WTC11 (cell line): ENCODE data around the gene KDM2A. TPM values are rescaled to one million over a fixed set of nuclear protein-coding genes. Genes with fewer than 3 reads are reported as not detected.

Experiments
- ATF6 ChIP-seq: sonication (generic); formaldehyde crosslinking; IDR thresholded peaks from 2 replicates; pipeline ENCODE4 v1.8.1; 2023; ENCODE audit warnings: mild to moderate bottlenecking, missing genetic modification reagents
- CBFB ChIP-seq: sonication (generic); formaldehyde crosslinking; IDR thresholded peaks from 2 replicates; pipeline ENCODE4 v1.8.1; 2022; ENCODE audit warnings: mild to moderate bottlenecking, low read depth, missing genetic modification reagents
- CDX4 ChIP-seq: fragments of 250-450 bp; sonication (Bioruptor Pico); IDR thresholded peaks from 2 replicates; pipeline ENCODE4 v1.9.0; 2021; ENCODE audit warnings: moderate library complexity, mild to moderate bottlenecking, inconsistent platforms, borderline replicate concordance
- CREB1 ChIP-seq: sonication (generic); formaldehyde crosslinking; IDR thresholded peaks from 2 replicates; pipeline ENCODE4 v1.8.0; 2023; ENCODE audit warnings: mild to moderate bottlenecking, missing genetic modification reagents
- E2F4 ChIP-seq: sonication (generic); formaldehyde crosslinking; IDR thresholded peaks from 2 replicates; pipeline ENCODE4 v1.8.1; 2022; ENCODE audit warnings: low read depth, mild to moderate bottlenecking, moderate library complexity, missing genetic modification reagents, borderline replicate concordance
- FOXK1 ChIP-seq: sonication (generic); formaldehyde crosslinking; IDR thresholded peaks from 2 replicates; pipeline ENCODE4 v1.8.0; 2022; ENCODE audit warnings: mild to moderate bottlenecking, moderate library complexity, missing genetic modification reagents
- GTF2I ChIP-seq: fragments of 250-450 bp; sonication (Bioruptor Pico); conservative IDR thresholded peaks from 2 replicates; pipeline ENCODE4 v1.4.0; 2021; ENCODE audit warnings: mild to moderate bottlenecking
- HMGA2 ChIP-seq: fragments of 250-450 bp; sonication (Bioruptor Pico); IDR thresholded peaks from 2 replicates; pipeline ENCODE4 v1.4.0; 2021; ENCODE audit warnings: mild to moderate bottlenecking, moderate library complexity
- MAX ChIP-seq: sonication (generic); formaldehyde crosslinking; IDR thresholded peaks from 2 replicates; pipeline ENCODE4 v1.8.0; 2022; ENCODE audit warnings: mild to moderate bottlenecking, missing genetic modification reagents
- MXD4 ChIP-seq: fragments of 250-450 bp; sonication (Bioruptor Pico); IDR thresholded peaks from 2 replicates; pipeline ENCODE4 v1.8.0; 2021; ENCODE audit warnings: mild to moderate bottlenecking, moderate library complexity, borderline replicate concordance
- MYBL2 ChIP-seq: sonication (generic); formaldehyde crosslinking; IDR thresholded peaks from 2 replicates; pipeline ENCODE4 v1.8.1; 2023; ENCODE audit warnings: mild to moderate bottlenecking, moderate library complexity, missing genetic modification reagents
- PRDM15 ChIP-seq: sonication (generic); formaldehyde crosslinking; IDR thresholded peaks from 2 replicates; pipeline ENCODE4 v1.8.0; 2022; ENCODE audit warnings: missing genetic modification reagents
- PRRX2 ChIP-seq: fragments of 250-450 bp; sonication (Bioruptor Pico); IDR thresholded peaks from 2 replicates; pipeline ENCODE4 v1.8.0; 2021; ENCODE audit warnings: mild to moderate bottlenecking
- SMAD4 ChIP-seq: sonication (generic); formaldehyde crosslinking; IDR thresholded peaks from 2 replicates; pipeline ENCODE4 v1.8.0; 2022; ENCODE audit warnings: mild to moderate bottlenecking, missing genetic modification reagents
- STAT6 ChIP-seq: sonication (generic); formaldehyde crosslinking; conservative IDR thresholded peaks from 2 replicates; pipeline ENCODE4 v1.8.1; 2023; ENCODE audit warnings: mild to moderate bottlenecking, low read depth, missing genetic modification reagents, moderate library complexity
- TEAD4 ChIP-seq: sonication (generic); formaldehyde crosslinking; IDR thresholded peaks from 2 replicates; pipeline ENCODE4 v1.8.0; 2022; ENCODE audit warnings: mild to moderate bottlenecking, missing genetic modification reagents
- ZMAT4 ChIP-seq: fragments of 250-450 bp; sonication (Bioruptor Pico); IDR thresholded peaks from 2 replicates; pipeline ENCODE4 v1.9.0; 2021; ENCODE audit warnings: mild to moderate bottlenecking
- ZNF232 ChIP-seq: sonication (generic); formaldehyde crosslinking; IDR thresholded peaks from 2 replicates; pipeline ENCODE4 v1.8.0; 2022; ENCODE audit warnings: mild to moderate bottlenecking, missing genetic modification reagents
- ZNF263 ChIP-seq: sonication (generic); formaldehyde crosslinking; IDR thresholded peaks from 2 replicates; pipeline ENCODE4 v1.8.1; 2022; ENCODE audit warnings: low read depth, mild to moderate bottlenecking, moderate library complexity, missing genetic modification reagents
- ZNF281 ChIP-seq: sonication (generic); formaldehyde crosslinking; IDR thresholded peaks from 2 replicates; pipeline ENCODE4 v1.8.0; 2023; ENCODE audit warnings: mild to moderate bottlenecking, missing genetic modification reagents
- ZNF416 ChIP-seq: fragments of 250-450 bp; sonication (Bioruptor Pico); IDR thresholded peaks from 2 replicates; pipeline ENCODE4 v1.9.0; 2021; ENCODE audit warnings: mild to moderate bottlenecking, inconsistent platforms
- ZNF425 ChIP-seq: fragments of 250-450 bp; sonication (Bioruptor Pico); conservative IDR thresholded peaks from 2 replicates; pipeline ENCODE4 v1.9.0; 2021; ENCODE audit warnings: mild to moderate bottlenecking
- total RNA-seq: library from RNA; stranded (reverse); gene quantifications from 3 replicates; pipeline ENCODE4 v1.2.3, GENCODE V29; 2021

KDM2A gene
- total RNA-seq, 1 experiment from 2014 or later = 58.0 TPM

GRCh38 chr11:67302571-67303131 is 183.6 kb downstream of the KDM2A start (continued):
- TF ChIP-seq STAT6 (CRISPR knock-in tag) (no peak), HMGA2 (CRISPR knock-in tag) (no peak), PRRX2 (CRISPR knock-in tag) (no peak; the same call in 1 of the 2 replicates), ZMAT4 (CRISPR knock-in tag) (no peak), ATF6 (CRISPR knock-in tag) (no peak), FOXK1 (CRISPR knock-in tag) (no peak), GTF2I (CRISPR knock-in tag) (no peak), TEAD4 (CRISPR knock-in tag) (no peak), PRDM15 (CRISPR knock-in tag) (no peak), ZNF281 (CRISPR knock-in tag) (no peak), ZNF425 (no peak), CDX4 (CRISPR knock-in tag) (no peak), MXD4 (CRISPR knock-in tag) (no peak), CBFB (CRISPR knock-in tag) (no peak), CREB1 (no peak), E2F4 (CRISPR knock-in tag) (no peak), SMAD4 (no peak), MAX (CRISPR knock-in tag) (peak; percentile 81), ZNF263 (CRISPR knock-in tag) (no peak), MYBL2 (CRISPR knock-in tag) (peak; percentile 68; the same call in 1 of the 2 replicates), ZNF416 (CRISPR knock-in tag) (no peak), ZNF232 (no peak)
